Upper lobe of right lung (tissue), 1 donor: ENCODE results near the gene KCNQ5. TPM values are rescaled to one million over a fixed set of nuclear protein-coding genes. Genes with fewer than 3 reads are reported as not detected.

Experiments used
- ATAC-seq: fragments of 200-7000 bp; cut with Tn5 transposase; one replicate; pipeline ENCODE4 v1.9.1; 2020; ENCODE audit warnings: mild to moderate bottlenecking, moderate library complexity
- DNase-seq: peaks from one replicate; pipeline ENCODE4 v3.0.0-alpha.2; 2020
- H3K27ac ChIP-seq: fragments of 200-600 bp; one replicate; pipeline ENCODE4 v1.8.0; 2022
- H3K27me3 ChIP-seq: fragments of 200-600 bp; one replicate; pipeline ENCODE4 v1.8.0; 2022; ENCODE audit warnings: mild to moderate bottlenecking
- H3K36me3 ChIP-seq: fragments of 200-600 bp; one replicate; pipeline ENCODE4 v1.8.0; 2022
- H3K4me1 ChIP-seq: fragments of 200-600 bp; one replicate; pipeline ENCODE4 v1.8.0; 2022
- H3K4me3 ChIP-seq: fragments of 200-600 bp; one replicate; pipeline ENCODE4 v1.8.0; 2022; ENCODE audit warnings: mild to moderate bottlenecking
- H3K9me3 ChIP-seq: fragments of 200-600 bp; one replicate; pipeline ENCODE4 v1.8.0; 2022
- intact Hi-C: fragments of 100-400 bp; cut with DNase I; formaldehyde crosslinking; loops from one replicate; pipeline ENCODE4 v1.11.0; 2022
- total RNA-seq: library from RNA; stranded (reverse); fragmentation: NEBNext Ultra II Directional; extraction: Animal tissue kit (Norgen Biotek cat#: 25700); gene quantifications from one replicate; pipeline ENCODE4 v1.2.1, GENCODE V29; 2021
- TF ChIP-seq, protein P1 (sequence below): fragments of 200-600 bp; IDR thresholded peaks from one replicate; pipeline ENCODE4 v1.8.0; 2022; ENCODE audit warnings: antibody characterized with exemption
- donor health status: DM: no; HTN: yes; CAD: no; lungs with severe emphysema.

The KCNQ5 gene
- total RNA-seq, 1 donor from 2014 or later = 1.3 TPM

DNA sequence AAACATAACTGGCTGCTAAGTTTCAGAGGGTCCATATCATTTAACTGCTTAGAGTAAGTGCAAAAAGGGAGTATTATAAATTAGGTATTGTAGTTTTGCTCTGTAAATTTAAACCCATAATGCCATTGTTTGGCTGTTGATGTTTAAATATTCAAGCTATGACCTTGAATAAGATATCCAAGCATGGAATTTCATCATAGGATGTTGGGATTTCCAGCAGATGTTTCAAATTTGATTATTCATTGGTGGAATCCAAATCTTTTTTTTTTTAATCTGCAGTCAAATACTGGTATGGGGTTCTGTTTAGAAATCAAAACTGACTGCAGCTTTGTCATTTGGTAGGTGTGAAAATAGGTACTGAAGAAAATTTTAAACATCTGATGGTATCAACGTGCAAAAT lies 442.4 kb downstream of the KCNQ5 start:
- no peaks in the 10 kb centered on the region for H3K36me3 ChIP-seq
- intact Hi-C loops = no loop called here
- no peaks in the 10 kb centered on the region for H3K9me3 ChIP-seq
- no peak overlapping the region for H3K4me3 ChIP-seq
- H3K4me1 ChIP-seq = peaks cover 5% of the 10 kb centered on the region
- TF ChIP-seq, protein P1, sequence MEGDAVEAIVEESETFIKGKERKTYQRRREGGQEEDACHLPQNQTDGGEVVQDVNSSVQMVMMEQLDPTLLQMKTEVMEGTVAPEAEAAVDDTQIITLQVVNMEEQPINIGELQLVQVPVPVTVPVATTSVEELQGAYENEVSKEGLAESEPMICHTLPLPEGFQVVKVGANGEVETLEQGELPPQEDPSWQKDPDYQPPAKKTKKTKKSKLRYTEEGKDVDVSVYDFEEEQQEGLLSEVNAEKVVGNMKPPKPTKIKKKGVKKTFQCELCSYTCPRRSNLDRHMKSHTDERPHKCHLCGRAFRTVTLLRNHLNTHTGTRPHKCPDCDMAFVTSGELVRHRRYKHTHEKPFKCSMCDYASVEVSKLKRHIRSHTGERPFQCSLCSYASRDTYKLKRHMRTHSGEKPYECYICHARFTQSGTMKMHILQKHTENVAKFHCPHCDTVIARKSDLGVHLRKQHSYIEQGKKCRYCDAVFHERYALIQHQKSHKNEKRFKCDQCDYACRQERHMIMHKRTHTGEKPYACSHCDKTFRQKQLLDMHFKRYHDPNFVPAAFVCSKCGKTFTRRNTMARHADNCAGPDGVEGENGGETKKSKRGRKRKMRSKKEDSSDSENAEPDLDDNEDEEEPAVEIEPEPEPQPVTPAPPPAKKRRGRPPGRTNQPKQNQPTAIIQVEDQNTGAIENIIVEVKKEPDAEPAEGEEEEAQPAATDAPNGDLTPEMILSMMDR = no peak
- no peaks in the 10 kb centered on the region for H3K27me3 ChIP-seq
- no peak overlapping the region for H3K27ac ChIP-seq
- no peak for ATAC-seq
- no peak for DNase-seq

DNA sequence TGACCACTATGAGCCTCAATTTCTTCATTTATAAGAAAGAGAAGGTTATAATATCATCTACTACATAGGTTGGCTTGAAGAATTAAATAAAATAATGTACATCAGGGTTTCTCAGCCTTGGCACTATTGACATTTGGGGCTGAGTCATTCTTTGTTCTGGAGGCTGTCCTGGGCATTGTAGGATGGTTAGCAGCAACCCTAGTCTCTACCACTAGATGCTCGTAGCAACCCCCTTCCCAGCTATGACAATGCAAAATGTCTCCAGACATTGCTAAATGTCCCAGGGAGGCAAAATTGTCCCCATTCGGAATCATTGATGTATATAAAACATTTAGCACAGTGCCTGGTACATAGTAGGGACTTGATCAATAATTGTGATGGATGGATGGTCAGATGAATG lies 451.4 kb downstream of the KCNQ5 start:
- ATAC-seq (no peak), DNase-seq (no peak)
- no peak overlapping the region for H3K4me3 ChIP-seq
- no peaks in the 10 kb centered on the region for H3K4me1 ChIP-seq
- TF ChIP-seq, protein P1 = no peak
- no peaks in the 10 kb centered on the region for H3K9me3 ChIP-seq
- no peaks in the 10 kb centered on the region for H3K27me3 ChIP-seq
- no peaks in the 10 kb centered on the region for H3K36me3 ChIP-seq
- intact Hi-C loops = no loop called here
- no peak overlapping the region for H3K27ac ChIP-seq

DNA sequence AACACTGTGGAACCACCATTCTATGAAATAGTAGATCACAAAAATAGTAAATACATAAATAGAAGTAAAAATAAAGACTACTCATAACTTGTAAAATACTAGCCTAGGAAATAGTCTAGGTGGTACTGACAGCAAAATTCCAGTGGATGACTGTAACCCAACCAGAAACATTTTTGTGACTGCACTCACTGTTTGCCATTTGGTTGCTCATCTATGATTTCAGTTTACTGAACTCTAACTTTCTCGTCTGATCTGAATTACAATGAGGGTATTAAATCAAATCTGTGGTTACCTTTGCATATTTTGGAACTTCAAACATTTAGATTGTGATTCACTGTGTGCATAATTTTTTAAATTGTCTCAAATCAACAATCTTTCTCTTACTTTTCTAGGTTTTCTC lies 452.3 kb downstream of the KCNQ5 start:
- H3K4me3 ChIP-seq = no peak overlapping the region
- no peaks in the 10 kb centered on the region for H3K36me3 ChIP-seq
- H3K27me3 ChIP-seq = no peaks in the 10 kb centered on the region
- no peak overlapping the region for H3K27ac ChIP-seq
- ATAC-seq (no peak), DNase-seq (no peak)
- intact Hi-C loops = no loop called here
- H3K9me3 ChIP-seq = no peaks in the 10 kb centered on the region
- TF ChIP-seq, protein P1 = no peak
- H3K4me1 ChIP-seq = no peaks in the 10 kb centered on the region

DNA sequence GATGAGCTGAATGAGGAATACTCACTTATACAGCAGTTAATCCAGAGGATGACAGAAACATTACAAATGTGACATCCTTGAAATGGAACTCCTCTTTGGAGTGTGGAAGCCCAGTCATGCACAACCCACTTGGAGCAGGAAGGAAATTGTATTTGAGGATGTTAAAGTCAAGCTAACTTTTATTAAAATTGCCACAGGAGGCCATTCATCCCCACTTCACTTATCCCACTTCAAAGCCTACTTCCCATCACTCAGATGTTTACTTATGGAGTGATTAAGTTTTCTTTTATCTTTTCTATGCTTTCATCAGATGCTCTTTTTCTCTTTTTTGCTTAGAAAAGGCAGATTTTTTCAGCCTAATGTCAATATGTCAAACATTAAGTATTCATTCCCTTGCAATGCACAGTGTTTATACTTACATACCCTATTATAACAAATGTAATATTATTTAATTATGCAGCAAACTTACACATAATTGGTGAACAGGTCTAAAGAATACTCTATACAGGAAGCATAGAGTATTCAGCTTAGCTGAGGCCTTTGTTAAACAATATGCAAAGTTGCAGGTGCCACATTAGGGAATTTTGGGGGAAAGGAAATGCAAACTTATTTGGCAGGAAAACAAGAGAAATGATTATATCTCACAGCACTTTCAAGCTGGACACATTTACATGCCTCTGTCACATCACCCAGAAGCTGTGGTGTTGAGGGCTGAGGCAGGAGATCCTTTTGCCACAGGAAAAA lies 454.5 kb downstream of the KCNQ5 start:
- H3K27me3 ChIP-seq = no peaks in the 10 kb centered on the region
- TF ChIP-seq, protein P1 = no peak
- no peaks in the 10 kb centered on the region for H3K36me3 ChIP-seq
- ATAC-seq = no peak
- DNase-seq = no peak
- H3K27ac ChIP-seq = no peak overlapping the region
- H3K4me3 ChIP-seq = no peak overlapping the region
- H3K9me3 ChIP-seq = no peaks in the 10 kb centered on the region
- intact Hi-C loops = no loop called here
- no peaks in the 10 kb centered on the region for H3K4me1 ChIP-seq

DNA sequence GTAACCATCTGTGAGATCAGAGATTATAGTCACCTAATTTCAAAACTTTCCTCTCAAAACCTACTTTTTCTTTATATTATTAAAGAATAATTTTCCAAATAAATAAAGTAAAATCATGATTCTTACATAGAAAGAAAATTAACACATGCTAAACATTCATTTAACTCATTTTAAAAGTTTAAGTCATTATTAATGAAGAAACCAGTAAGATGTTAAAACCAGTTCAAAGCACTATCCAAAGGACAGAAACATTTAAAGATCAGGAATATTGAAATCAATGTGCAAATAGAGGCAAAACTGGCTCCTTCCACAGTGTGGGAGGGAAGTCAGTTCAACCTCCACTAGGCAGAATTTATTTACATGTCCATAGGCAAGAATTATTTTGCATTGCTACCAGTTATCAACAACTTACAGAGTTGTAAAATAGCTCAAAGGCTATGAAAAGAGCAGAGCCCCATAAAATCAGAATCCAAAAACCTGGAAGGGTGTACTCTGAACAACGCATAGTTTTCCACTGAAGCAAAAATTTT lies 456.5 kb downstream of the KCNQ5 start:
- intact Hi-C loops = no loop called here
- H3K27me3 ChIP-seq = no peaks in the 10 kb centered on the region
- no peaks in the 10 kb centered on the region for H3K9me3 ChIP-seq
- H3K27ac ChIP-seq = no peak overlapping the region
- DNase-seq = no peak
- H3K4me1 ChIP-seq = no peaks in the 10 kb centered on the region
- no peak overlapping the region for H3K4me3 ChIP-seq
- H3K36me3 ChIP-seq = no peaks in the 10 kb centered on the region
- ATAC-seq = no peak
- TF ChIP-seq, protein P1 = no peak
